ENCODE data around the gene GPR162. TPM values are rescaled to one million over a fixed set of nuclear protein-coding genes. Genes with fewer than 3 reads are reported as not detected.

The GPR162 gene
- total RNA-seq, 1 experiment from 2014 or later = 6.1 TPM

GRCh38 chr12:6834254-6834653 is 12.6 kb downstream of the GPR162 start:
- H3T11ph ChIP-seq (ENCODE audit: low read length) = no peak overlapping the region
- H4K5ac ChIP-seq (ENCODE audit: insufficient read length, low read depth, low read length) = no peak overlapping the region
- no CpG with 5 or more reads among the region's 1 CpG for WGBS (ENCODE audit: extremely low coverage, insufficient read length, low lambda C conversion rate)
- no peak overlapping the region for H3K18ac ChIP-seq (ENCODE audit: insufficient read length, low read depth, low read length)
- no peak overlapping the region for H2BK5ac ChIP-seq (ENCODE audit: insufficient read length, low read length)
- H3K27ac Mint-ChIP-seq = peak overlapping the region in 1 of 3 experiments; percentile 25; a peak in 3 of 7 replicates
- no peak overlapping the region for H3K4me3 Mint-ChIP-seq
- no peak overlapping the region for H3K9ac ChIP-seq (ENCODE audit: extremely low read depth, insufficient read length, low read length)
- TF ChIP-seq, protein P1, sequence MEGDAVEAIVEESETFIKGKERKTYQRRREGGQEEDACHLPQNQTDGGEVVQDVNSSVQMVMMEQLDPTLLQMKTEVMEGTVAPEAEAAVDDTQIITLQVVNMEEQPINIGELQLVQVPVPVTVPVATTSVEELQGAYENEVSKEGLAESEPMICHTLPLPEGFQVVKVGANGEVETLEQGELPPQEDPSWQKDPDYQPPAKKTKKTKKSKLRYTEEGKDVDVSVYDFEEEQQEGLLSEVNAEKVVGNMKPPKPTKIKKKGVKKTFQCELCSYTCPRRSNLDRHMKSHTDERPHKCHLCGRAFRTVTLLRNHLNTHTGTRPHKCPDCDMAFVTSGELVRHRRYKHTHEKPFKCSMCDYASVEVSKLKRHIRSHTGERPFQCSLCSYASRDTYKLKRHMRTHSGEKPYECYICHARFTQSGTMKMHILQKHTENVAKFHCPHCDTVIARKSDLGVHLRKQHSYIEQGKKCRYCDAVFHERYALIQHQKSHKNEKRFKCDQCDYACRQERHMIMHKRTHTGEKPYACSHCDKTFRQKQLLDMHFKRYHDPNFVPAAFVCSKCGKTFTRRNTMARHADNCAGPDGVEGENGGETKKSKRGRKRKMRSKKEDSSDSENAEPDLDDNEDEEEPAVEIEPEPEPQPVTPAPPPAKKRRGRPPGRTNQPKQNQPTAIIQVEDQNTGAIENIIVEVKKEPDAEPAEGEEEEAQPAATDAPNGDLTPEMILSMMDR (conservative IDR thresholded peaks at IDR 0.05) = no peak
- H3K4ac ChIP-seq (ENCODE audit: low read depth, low read length) = no peak overlapping the region
- H2BK12ac ChIP-seq (ENCODE audit: insufficient read length, low read depth, low read length) = no peak overlapping the region
- H3K27me3 ChIP-seq (ENCODE audit: insufficient read depth, low read length) = no peaks in the 10 kb centered on the region
- no peaks in the 10 kb centered on the region; a peak in 1 of 5 replicates for H3K9me3 Mint-ChIP-seq
- peaks cover 43 to 85% (median 75%) of the 10 kb centered on the region in 3 experiments; a peak in 6 of 7 replicates for H3K36me3 Mint-ChIP-seq (ENCODE audit: insufficient read depth in 1 of 3, low read depth in 3 of 3)
- no peak overlapping the region for H2BK20ac ChIP-seq (ENCODE audit: low read depth, low read length, poor library complexity, severe bottlenecking)
- H4K91ac ChIP-seq (ENCODE audit: insufficient read length, low read depth, low read length) = no peak overlapping the region
- H2BK15ac ChIP-seq (ENCODE audit: low read depth, low read length) = no peak overlapping the region
- H3K27ac ChIP-seq (ENCODE audit: insufficient read length, low read depth, low read length) = no peak overlapping the region
- no peaks in the 10 kb centered on the region for H3K4me1 ChIP-seq (ENCODE audit: insufficient read depth, low read length)
- H3K23me2 ChIP-seq (ENCODE audit: insufficient read length, low read depth, low read length, poor library complexity, severe bottlenecking) = peaks cover 5% of the 10 kb centered on the region
- H3K4me1 Mint-ChIP-seq = peaks cover 6 to 21% of the 10 kb centered on the region in 2 experiments
- no peak overlapping the region for H3K14ac ChIP-seq (ENCODE audit: insufficient read depth, low read length)
- H2BK120ac ChIP-seq (ENCODE audit: low read depth, low read length, poor library complexity, severe bottlenecking) = no peak overlapping the region
- H4K20me1 ChIP-seq (ENCODE audit: control insufficient read depth, insufficient read depth, insufficient read length) = peaks cover 2% of the 10 kb centered on the region
- no peak overlapping the region for H3K4me2 ChIP-seq (ENCODE audit: insufficient read depth, insufficient read length, low read length)
- DNase-seq = no peak
- no peak overlapping the region for H4K8ac ChIP-seq (replicated peaks; ENCODE audit: insufficient read length, low read depth, low read length)
- no peak overlapping the region for H2AK5ac ChIP-seq (ENCODE audit: insufficient read length, low read length)
- H3K79me1 ChIP-seq (ENCODE audit: insufficient read depth, low read depth, low read length, poor library complexity, severe bottlenecking) = no peaks in the 10 kb centered on the region
- no peak overlapping the region for H2AFZ ChIP-seq (ENCODE audit: low read length)
- H3K79me2 ChIP-seq (ENCODE audit: insufficient read depth, low read length) = peaks cover 2% of the 10 kb centered on the region; the same call in 1 of the 2 replicates
- H3K23ac ChIP-seq (ENCODE audit: insufficient read length, low read depth, low read length) = no peak overlapping the region
- H3K27me3 Mint-ChIP-seq (ENCODE audit: low read depth) = no peaks in the 10 kb centered on the region
- no peak overlapping the region for H3K56ac ChIP-seq (ENCODE audit: insufficient read length, low read depth, low read length)
- H3K9me3 ChIP-seq (ENCODE audit: control insufficient read depth, low read depth, low read length) = no peaks in the 10 kb centered on the region
